T-helper 17 cell (primary cell): ENCODE results near the gene EMILIN1. TPM values are rescaled to one million over a fixed set of nuclear protein-coding genes. Genes with fewer than 3 reads are reported as not detected.

Experiments used
- ATAC-seq: fragments of 150-1000 bp; cut with Tn5 transposase; 2 replicates; pipeline ENCODE4 v1.10.0; 2021; ENCODE audit warnings: mild to moderate bottlenecking, moderate library complexity
- DNase-seq, 3 donors: peaks; one replicate each; pipeline versions ENCODE4 v3.0.0 to v3.0.0-alpha.2; 2020 to 2021
- H3K9me3 ChIP-seq: one replicate; pipeline ENCODE4 v1.7.0; 2013; ENCODE audit warnings: low read length, mild to moderate bottlenecking; ENCODE audit not compliant: control insufficient read depth, poor library complexity, severe bottlenecking
- H3K27ac Mint-ChIP-seq: one replicate; pipeline ENCODE4 v1.8.0; 2022; ENCODE audit warnings: mild to moderate bottlenecking, moderate library complexity, mixed read lengths
- H3K27me3 Mint-ChIP-seq: one replicate; pipeline ENCODE4 v1.8.0; 2022; ENCODE audit warnings: mixed read lengths
- H3K36me3 Mint-ChIP-seq: one replicate; pipeline ENCODE4 v1.8.0; 2022; ENCODE audit warnings: low read depth, mixed read lengths
- H3K4me1 Mint-ChIP-seq: one replicate; pipeline ENCODE4 v1.8.0; 2022; ENCODE audit warnings: mild to moderate bottlenecking, mixed read lengths
- H3K4me3 Mint-ChIP-seq: one replicate; pipeline ENCODE4 v1.8.0; 2022; ENCODE audit warnings: mild to moderate bottlenecking, moderate library complexity, mixed read lengths
- total RNA-seq, 4 donors: library from RNA in 2 of 4; stranded (reverse) in 2 of 4; gene quantifications; one replicate each; pipeline ENCODE4 v1.2.3 and lab custom pipeline; 2022 to 2026

EMILIN1 gene
- total RNA-seq, 2 donors from 2014 or later: 0.32 to 1.7 TPM

DNA sequence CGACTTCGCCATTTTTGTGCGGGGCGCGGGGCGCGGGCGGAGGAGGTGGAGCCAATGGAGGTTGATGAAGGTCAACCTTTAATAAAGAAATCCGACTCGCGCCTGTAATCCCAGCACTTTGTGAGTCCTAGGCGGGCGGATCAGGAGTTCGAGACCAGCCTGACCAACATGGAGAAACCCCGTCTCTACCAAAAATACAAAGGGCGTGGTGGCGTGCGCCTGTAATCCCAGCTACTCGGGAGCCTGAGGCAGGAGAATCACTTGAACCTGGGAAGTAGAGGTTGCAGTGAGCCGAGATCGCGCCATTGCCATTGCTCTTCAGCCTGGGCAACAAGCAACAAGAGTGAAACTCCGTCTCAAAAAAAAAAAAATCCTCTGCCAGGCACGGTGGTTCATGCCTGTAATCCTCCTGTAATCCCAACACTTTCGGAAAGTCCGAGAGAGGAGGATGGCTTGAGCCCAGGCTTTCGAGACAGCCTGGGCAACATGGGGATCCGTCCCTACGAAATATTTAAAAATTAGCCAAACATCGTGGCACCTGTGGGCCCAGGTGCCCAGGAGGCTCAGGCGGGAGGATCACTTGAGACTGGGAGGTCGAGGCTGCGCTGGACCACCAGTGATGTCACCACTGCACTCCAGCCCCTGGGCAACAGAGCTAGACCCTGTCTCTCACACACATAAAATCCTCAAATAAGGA, 56.5 kb downstream of the EMILIN1 start:
- H3K27ac Mint-ChIP-seq: peak overlapping the region; percentile 92
- H3K9me3 ChIP-seq: no peaks in the 10 kb centered on the region
- peaks cover 2% of the 10 kb centered on the region for H3K36me3 Mint-ChIP-seq
- H3K4me3 Mint-ChIP-seq: peak overlapping the region; percentile 96
- H3K27me3 Mint-ChIP-seq: no peaks in the 10 kb centered on the region
- ATAC-seq: no peak
- no peak for DNase-seq
- peaks cover 16% of the 10 kb centered on the region for H3K4me1 Mint-ChIP-seq

DNA sequence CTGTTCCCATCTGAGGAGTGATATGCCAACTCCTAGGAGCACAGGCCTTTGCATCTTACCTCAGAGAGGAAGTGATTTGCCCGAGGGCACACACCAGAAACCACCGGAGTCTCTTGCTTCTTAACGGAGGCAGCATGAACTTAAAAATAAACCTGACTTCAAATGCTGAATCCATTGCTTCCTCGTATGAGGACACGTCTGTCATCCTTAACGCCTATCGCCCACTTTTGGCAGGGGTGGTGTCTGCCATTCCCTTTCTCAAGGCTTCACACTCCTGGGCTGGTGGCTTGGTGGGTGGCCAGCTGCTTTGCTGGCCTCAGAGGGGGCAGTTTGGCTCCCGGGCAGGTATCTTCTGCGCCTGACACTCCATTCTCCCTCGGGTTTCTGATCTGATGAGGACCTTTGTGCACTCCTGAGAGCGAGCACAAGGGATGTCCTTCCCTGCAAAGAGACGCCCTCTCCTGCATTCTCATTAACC, 57.1 kb downstream of the EMILIN1 start:
- no peak for DNase-seq
- no peaks in the 10 kb centered on the region for H3K9me3 ChIP-seq
- Mint-ChIP-seq H3K4me1 (peaks cover 16% of the 10 kb centered on the region), H3K27ac (peak overlapping the region; percentile 92), H3K36me3 (peaks cover 2% of the 10 kb centered on the region), H3K4me3 (peak overlapping the region; percentile 72), H3K27me3 (no peaks in the 10 kb centered on the region)
- ATAC-seq: no peak

Other genes with a start within 250 kb of the EMILIN1 start
- not detected for gene DPYSL5, start 230.5 kb upstream of the EMILIN1 start, total RNA-seq
- gene MAPRE3, start 108.0 kb upstream of the EMILIN1 start, total RNA-seq: 1 to 10 TPM; 5.0 to 5.8 TPM
- 10 to 100 TPM; 42.4 to 47.3 TPM for gene TMEM214, start 45.6 kb upstream of the EMILIN1 start, total RNA-seq
- gene AGBL5, start 26.9 kb upstream of the EMILIN1 start, total RNA-seq: 10 to 100 TPM in 1 of 2 donors, 1 to 10 TPM in 1; 8.9 to 10.7 TPM
- 100 to 1,000 TPM; 284 to 371 TPM for gene OST4, start 7.0 kb upstream of the EMILIN1 start, total RNA-seq
- 1 to 10 TPM; 4.5 to 5.4 TPM for gene KHK, start 8.2 kb downstream of the EMILIN1 start, total RNA-seq
- not detected for gene CGREF1, start 40.5 kb downstream of the EMILIN1 start, total RNA-seq
- under 1 TPM; 0.65 to 0.94 TPM for gene ABHD1, start 45.2 kb downstream of the EMILIN1 start, total RNA-seq
- gene PREB, start 56.0 kb downstream of the EMILIN1 start, total RNA-seq: 10 to 100 TPM; 25.6 to 27.1 TPM
- not detected for gene PRR30, start 60.8 kb downstream of the EMILIN1 start, total RNA-seq
- not detected for gene TCF23, start 70.4 kb downstream of the EMILIN1 start, total RNA-seq
- gene ATRAID, start 133.4 kb downstream of the EMILIN1 start, total RNA-seq: 10 to 100 TPM; 59.7 to 76.8 TPM
- gene SLC5A6, start 133.7 kb downstream of the EMILIN1 start, total RNA-seq: 100 to 1,000 TPM; 147 to 190 TPM
- gene CAD, start 138.8 kb downstream of the EMILIN1 start, total RNA-seq: 10 to 100 TPM; 27.2 to 30.0 TPM
- gene SLC30A3, start 184.4 kb downstream of the EMILIN1 start, total RNA-seq: under 1 TPM in 1 of 2 donors, not detected in 1; 0.13 TPM
- gene DNAJC5G, start 196.8 kb downstream of the EMILIN1 start, total RNA-seq: not detected
- not detected for gene TRIM54, start 203.8 kb downstream of the EMILIN1 start, total RNA-seq
- 1 to 10 TPM; 1.5 to 1.6 TPM for gene UCN, start 229.8 kb downstream of the EMILIN1 start, total RNA-seq
- 10 to 100 TPM; 46.5 to 48.6 TPM for gene MPV17, start 244.5 kb downstream of the EMILIN1 start, total RNA-seq